Measurements from ENCODE around the gene UXS1.

DNA sequence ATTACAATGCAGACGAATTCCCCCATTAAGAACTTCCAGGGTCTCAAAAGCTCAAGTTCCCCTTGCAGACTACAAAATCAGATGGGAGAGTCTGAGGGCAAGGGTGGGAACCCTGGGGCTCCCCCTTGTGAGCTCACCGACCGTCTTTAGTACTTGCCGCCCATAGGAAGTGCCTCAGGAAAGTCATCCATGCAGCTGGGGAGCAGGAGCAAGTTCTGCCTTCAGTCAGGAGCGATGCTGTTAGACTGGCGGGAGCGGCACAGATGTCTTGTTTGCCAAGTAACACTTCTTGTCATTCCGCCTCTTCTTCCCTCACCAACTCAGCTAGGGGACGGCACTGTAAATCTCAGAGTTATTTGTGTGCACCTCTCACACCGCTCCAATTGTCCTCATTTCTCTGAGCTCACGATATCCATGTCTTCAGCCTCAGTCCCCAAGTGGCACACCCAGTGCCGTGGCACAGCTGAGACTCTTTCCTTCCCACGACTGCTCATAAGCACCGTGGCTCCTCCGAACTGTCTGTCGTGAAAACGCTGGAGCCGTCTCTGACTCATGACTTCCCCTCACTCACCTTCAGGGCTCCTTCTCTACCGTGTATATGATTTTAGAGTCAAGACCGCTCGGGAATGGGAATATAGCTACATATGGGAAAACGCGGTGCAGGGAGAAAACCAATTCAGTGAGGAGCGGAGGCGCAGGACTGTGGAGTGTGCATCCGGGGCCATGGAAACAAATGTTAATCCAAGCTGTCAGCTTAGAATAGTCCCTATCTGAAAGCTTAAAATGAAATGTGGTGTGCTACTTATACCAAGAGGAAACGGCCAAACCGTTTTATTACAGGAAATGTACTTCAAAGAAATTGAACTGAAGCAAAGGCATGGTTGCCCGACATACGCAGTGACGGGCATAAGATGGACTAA, 34.0 kb downstream of the UXS1 start:
- TF ChIP-seq, protein P1, sequence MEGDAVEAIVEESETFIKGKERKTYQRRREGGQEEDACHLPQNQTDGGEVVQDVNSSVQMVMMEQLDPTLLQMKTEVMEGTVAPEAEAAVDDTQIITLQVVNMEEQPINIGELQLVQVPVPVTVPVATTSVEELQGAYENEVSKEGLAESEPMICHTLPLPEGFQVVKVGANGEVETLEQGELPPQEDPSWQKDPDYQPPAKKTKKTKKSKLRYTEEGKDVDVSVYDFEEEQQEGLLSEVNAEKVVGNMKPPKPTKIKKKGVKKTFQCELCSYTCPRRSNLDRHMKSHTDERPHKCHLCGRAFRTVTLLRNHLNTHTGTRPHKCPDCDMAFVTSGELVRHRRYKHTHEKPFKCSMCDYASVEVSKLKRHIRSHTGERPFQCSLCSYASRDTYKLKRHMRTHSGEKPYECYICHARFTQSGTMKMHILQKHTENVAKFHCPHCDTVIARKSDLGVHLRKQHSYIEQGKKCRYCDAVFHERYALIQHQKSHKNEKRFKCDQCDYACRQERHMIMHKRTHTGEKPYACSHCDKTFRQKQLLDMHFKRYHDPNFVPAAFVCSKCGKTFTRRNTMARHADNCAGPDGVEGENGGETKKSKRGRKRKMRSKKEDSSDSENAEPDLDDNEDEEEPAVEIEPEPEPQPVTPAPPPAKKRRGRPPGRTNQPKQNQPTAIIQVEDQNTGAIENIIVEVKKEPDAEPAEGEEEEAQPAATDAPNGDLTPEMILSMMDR (IDR thresholded peaks at IDR 0.05 in 4 of 5, conservative IDR thresholded peaks at IDR 0.05 in 1 of 5) = no peak
- no peak for TF ChIP-seq POLR2A (IDR thresholded peaks at IDR 0.05)

All from gastrocnemius medialis (tissue), 4 donors.